ENCODE results near the gene EDEM3.

Gene EDEM3

DNA sequence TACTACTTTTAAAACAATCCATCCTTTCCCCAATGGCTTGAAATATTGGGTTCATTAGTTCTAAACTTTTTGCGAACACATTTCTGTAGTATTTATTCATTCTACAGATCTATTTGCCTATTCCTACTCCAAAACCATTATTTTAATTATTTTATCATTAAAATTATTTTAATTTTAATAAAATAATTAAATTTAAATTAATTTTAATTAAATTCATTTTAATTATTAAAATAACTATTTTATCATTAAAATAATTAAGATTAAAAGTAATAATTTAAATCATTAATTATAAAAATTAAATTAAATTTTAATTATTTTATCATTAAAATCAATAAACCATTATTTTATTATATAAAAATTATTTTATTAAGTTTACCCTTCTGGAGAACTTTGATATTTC, 15.6 kb downstream of the EDEM3 start:
- FAIRE-seq, result no peak
- no peak for DNase-seq (ENCODE audit: insufficient read length, low spot score)
- TF ChIP-seq, protein P1, sequence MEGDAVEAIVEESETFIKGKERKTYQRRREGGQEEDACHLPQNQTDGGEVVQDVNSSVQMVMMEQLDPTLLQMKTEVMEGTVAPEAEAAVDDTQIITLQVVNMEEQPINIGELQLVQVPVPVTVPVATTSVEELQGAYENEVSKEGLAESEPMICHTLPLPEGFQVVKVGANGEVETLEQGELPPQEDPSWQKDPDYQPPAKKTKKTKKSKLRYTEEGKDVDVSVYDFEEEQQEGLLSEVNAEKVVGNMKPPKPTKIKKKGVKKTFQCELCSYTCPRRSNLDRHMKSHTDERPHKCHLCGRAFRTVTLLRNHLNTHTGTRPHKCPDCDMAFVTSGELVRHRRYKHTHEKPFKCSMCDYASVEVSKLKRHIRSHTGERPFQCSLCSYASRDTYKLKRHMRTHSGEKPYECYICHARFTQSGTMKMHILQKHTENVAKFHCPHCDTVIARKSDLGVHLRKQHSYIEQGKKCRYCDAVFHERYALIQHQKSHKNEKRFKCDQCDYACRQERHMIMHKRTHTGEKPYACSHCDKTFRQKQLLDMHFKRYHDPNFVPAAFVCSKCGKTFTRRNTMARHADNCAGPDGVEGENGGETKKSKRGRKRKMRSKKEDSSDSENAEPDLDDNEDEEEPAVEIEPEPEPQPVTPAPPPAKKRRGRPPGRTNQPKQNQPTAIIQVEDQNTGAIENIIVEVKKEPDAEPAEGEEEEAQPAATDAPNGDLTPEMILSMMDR (IDR thresholded peaks at IDR 0.05; ENCODE audit: insufficient read depth, missing control alignments), result no peak

DNA sequence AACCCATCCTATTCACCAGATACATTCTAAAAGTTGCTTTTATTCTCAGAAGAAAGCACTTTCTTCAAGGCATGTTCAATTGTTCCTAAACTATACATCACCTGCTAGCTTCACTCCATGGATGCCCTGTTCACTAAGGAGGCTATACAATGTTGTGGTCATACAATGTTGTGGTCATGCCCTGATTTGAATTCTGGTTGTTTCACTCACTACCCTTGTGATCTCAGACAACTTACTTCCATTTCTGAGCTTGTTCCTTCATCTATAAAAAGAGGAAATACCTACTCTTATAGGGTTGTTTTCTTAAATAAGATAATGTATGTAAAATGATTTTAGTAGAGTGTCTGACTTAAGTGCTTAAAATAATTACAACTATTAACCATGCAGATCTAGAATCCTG, 19.7 kb downstream of the EDEM3 start:
- DNase-seq (ENCODE audit: insufficient read length, low spot score) (no peak), FAIRE-seq (no peak)
- TF ChIP-seq, protein P1 (IDR thresholded peaks at IDR 0.05; ENCODE audit: insufficient read depth, missing control alignments), result no peak

DNA sequence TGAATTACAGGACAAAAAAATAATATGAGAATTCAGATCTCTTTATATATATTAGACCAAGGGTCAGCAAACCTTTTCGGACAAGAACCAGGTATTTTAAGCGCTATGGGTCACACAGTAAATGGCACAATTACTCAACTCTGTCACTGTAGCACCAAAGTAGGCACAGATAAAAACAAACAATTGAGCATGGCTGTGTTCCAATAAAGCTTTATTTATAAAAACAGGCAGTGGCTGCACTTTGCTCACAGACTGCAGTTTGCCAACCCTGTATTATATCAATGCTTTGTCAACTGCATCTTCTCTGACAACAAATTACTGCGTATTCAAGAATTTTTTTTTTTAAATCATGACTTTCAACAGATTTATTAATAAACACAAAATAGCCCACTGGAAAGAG, 29.8 kb downstream of the EDEM3 start:
- FAIRE-seq (no peak), DNase-seq (ENCODE audit: insufficient read length, low spot score) (no peak)
- TF ChIP-seq, protein P1 (IDR thresholded peaks at IDR 0.05; ENCODE audit: insufficient read depth, missing control alignments), result no peak

DNA sequence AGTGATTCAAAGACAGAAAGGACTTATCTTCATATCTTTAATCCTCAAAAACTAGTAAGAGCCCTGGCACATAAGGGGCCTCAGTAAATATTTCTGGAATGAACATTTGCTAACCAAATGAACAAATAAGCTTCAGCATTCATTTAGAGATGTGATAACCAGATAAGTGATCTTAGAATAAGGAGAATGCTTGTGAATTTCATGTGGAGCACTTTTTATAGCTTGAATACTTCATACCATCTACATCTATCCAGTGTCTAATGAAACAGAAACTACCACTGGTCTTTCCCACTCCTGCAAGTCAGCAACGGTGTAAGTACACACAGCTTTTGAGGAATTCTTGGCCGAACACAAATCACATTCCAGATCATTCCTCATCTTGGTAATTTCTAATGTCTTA, 38.5 kb downstream of the EDEM3 start:
- DNase-seq (ENCODE audit: insufficient read length, low spot score) (no peak), FAIRE-seq (no peak)
- TF ChIP-seq, protein P1 (IDR thresholded peaks at IDR 0.05; ENCODE audit: insufficient read depth, missing control alignments), result no peak

DNA sequence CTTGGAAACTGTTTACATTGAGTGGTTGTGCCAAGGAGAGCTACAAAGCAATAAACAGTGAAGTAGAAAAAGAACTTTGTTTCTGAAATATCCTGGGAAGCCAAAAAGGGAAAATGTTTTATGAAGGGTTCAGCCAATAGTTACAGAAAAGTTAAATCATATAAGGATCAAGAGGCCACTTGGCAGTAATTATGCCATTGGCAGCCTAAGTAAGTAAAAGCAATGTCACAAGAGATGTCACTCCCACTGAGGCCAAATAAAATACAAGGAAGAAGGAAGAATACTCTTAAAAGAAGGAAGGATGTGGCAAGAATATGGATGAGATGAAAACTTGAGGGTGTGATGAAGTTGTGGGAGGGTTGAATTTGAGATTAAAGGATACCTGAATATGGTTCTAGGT, 45.2 kb downstream of the EDEM3 start:
- TF ChIP-seq, protein P1 (IDR thresholded peaks at IDR 0.05; ENCODE audit: insufficient read depth, missing control alignments), result no peak

DNA sequence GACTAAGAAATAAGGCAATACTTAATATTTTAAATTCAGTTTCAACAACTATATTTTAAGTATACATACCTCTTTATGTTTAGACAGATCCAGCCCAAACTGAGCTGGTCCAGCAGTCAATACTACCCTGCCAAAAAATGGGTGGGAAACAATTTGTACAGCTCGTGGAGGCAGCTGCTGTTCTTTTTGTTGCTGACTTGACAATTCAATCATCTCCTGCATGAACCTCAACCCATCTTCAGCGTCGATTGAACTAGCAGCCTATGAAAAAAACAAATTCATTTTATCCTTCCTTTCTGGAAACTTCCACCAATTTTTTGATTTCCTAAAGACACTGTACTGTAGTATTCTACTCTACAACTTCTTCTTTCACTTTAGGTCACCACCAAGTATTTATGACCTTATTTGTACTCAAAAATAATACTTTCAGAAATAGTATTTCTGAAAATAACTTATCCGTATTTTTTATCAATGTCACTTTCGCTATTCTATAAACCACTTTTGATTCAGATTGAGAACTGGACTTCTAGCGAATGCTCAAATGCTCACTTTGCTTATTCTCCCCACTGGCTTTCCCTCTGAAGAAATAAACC, 46.5 kb downstream of the EDEM3 start:
- FAIRE-seq (no peak), DNase-seq (ENCODE audit: insufficient read length, low spot score) (no peak)
- TF ChIP-seq, protein P1 (IDR thresholded peaks at IDR 0.05; ENCODE audit: insufficient read depth, missing control alignments), result no peak

More for the DNA sequence above, 45.2 kb downstream of the EDEM3 start:
- DNase-seq (ENCODE audit: insufficient read length, low spot score) (no peak), FAIRE-seq (no peak)

DNA sequence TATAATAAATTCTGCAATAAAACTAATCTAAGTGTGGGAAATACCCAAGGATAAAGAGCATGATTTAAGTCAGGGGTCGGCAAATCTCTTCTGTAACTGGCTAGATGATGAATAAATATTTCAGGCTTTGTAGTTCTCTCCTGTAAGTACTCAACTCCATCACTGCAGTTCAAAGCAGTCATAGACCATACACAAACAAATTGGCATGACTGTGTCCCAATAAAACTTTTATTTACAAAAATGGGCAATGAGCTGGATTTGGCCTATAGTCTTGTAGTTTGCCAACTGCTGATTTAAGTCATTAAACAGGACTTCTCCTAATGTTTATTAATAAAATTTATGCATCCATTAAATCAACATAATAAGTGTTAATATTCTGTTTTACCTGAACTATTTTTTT, 49.4 kb downstream of the EDEM3 start:
- TF ChIP-seq, protein P1 (IDR thresholded peaks at IDR 0.05; ENCODE audit: insufficient read depth, missing control alignments), result no peak
- FAIRE-seq (no peak), DNase-seq (ENCODE audit: insufficient read length, low spot score) (no peak)
